Skeletal muscle tissue (tissue), 4 donors: ENCODE measurements around the gene CHPF2. TPM values are rescaled to one million over a fixed set of nuclear protein-coding genes. Genes with fewer than 3 reads are reported as not detected.

Experiments used
- H3K27ac ChIP-seq: one replicate; pipeline ENCODE4 v1.7.0; 2013; ENCODE audit warnings: mild to moderate bottlenecking, low read depth, low read length, inconsistent platforms
- H3K27me3 ChIP-seq, 3 donors: one replicate each; pipeline ENCODE4 v1.7.0; 2013; ENCODE audit warnings: low read length in 3 of 3; ENCODE audit not compliant: control insufficient read depth in 3 of 3, insufficient read depth in 3 of 3
- H3K36me3 ChIP-seq, 3 donors: one replicate each; pipeline ENCODE4 v1.7.0; 2013; ENCODE audit warnings: low read length in 3 of 3; ENCODE audit not compliant: control insufficient read depth in 3 of 3, insufficient read depth in 3 of 3
- H3K4me1 ChIP-seq, 3 donors: one replicate each; pipeline ENCODE4 v1.7.0; 2013; ENCODE audit warnings: low read length in 3 of 3, mild to moderate bottlenecking in 3 of 3; ENCODE audit not compliant: control insufficient read depth in 3 of 3, insufficient read depth in 3 of 3
- H3K4me3 ChIP-seq, 3 donors: one replicate each; pipeline ENCODE4 v1.7.0; 2013; ENCODE audit warnings: low read length in 3 of 3
- H3K9ac ChIP-seq, 3 donors: one replicate each; pipeline ENCODE4 v1.7.0; 2013; ENCODE audit warnings: low read length in 3 of 3, mild to moderate bottlenecking in 3 of 3, moderate library complexity in 2 of 3, low read depth in 1 of 3
- H3K9me3 ChIP-seq, 3 donors: one replicate each; pipeline ENCODE4 v1.7.0; 2013; ENCODE audit warnings: low read length in 3 of 3; ENCODE audit not compliant: control insufficient read depth in 3 of 3
- total RNA-seq: library from RNA; depleted of rRNA; stranded (reverse); fragments of >200 nt; gene quantifications from one replicate; pipeline ENCODE4 v1.2.3, GENCODE V29; 2014
- donor health status: Osteomylitis.

Gene CHPF2
- total RNA-seq, 1 donor from 2014 or later = 16.2 TPM

DNA sequence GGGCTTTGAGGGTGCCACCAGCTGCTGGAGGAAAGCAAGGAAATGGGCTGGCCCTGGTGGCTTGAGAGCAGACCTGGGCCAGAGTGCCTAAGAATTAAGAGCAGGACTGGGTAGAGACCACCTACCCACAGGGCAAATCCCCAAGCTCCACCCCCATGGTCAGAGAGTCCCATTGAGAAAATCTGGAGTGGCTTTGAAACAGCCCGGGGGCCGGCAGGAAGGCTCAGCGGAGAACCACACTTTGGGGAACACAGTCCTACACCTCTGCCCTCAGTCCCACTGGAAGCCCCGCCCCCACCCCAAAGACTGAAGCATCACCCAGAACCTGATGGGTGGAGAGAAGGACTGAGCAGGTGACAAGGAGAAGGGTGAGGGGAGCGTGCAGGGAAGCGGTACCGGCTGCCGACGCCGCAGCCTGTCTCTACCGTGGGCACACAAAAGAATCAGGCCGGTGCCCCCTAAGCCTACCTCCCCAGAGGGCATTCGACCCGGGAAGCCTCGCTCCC lies 12.6 kb downstream of the CHPF2 start:
- Histone ChIP-seq H3K27ac (peak overlapping the region; percentile 97), H3K27me3 (peaks cover 0 to 7% (median 0%) of the 10 kb centered on the region in 3 donors), H3K9ac (peak overlapping the region in 2 of 3 donors; percentile 43 to 97), H3K4me1 (peaks cover 52 to 59% (median 52%) of the 10 kb centered on the region in 3 donors), H3K4me3 (peak overlapping the region; percentile 23 to 67 (median 28)), H3K9me3 (no peaks in the 10 kb centered on the region), H3K36me3 (peaks cover 23 to 24% (median 24%) of the 10 kb centered on the region in 3 donors)

DNA sequence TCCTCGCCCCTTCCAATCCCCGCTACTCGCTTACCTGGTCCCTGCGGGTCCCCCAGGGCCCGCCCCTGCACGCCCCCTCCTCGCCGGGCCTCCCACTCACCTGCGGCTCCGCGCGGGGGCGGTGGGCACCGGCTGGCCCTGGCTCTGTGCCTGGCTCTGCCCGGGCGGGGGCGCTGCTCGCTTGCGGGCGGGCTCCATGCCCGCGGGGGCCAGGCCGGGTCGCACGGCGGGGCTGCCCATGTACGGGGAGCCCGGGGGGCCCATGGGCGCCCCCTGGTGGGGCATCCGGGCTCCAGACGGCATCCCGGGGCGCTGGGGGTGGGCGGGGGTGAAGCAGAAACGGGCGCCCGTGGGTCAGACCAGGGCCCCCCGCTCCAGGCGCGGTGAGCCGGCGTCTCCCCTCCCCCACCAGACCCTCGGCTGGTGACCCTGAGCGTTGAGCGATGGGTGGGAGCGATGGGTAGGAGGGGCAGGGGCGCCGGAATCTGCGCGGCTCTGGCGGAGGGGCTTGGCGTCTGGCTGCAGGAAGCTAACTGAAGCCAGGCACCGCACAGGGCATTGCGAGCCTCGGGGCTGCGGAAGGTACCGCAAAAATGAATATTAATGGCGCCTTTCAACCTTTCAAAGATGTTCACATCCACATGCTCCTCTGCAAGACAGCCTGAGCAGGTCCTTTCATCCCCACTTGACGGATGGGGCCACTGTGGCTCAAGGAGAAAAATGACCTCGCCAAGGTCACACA lies 13.2 kb downstream of the CHPF2 start:
- peaks cover 0 to 7% (median 0%) of the 10 kb centered on the region in 3 donors for H3K27me3 ChIP-seq
- peak overlapping the region; percentile 28 to 67 (median 38) for H3K4me3 ChIP-seq

GRCh38 chr7:151246102-151246850 lies 14.0 kb downstream of the CHPF2 start:
- peak overlapping the region; percentile 65 to 97 (median 65) for H3K9ac ChIP-seq
- peak overlapping the region; percentile 97 for H3K27ac ChIP-seq
- H3K27me3 ChIP-seq = peaks cover 0 to 7% (median 0%) of the 10 kb centered on the region in 3 donors
- H3K9me3 ChIP-seq = no peaks in the 10 kb centered on the region
- H3K4me3 ChIP-seq = peak overlapping the region; percentile 85 to 91 (median 85)
- peaks cover 11 to 15% (median 13%) of the 10 kb centered on the region in 3 donors for H3K36me3 ChIP-seq
- peaks cover 65 to 69% (median 65%) of the 10 kb centered on the region in 3 donors for H3K4me1 ChIP-seq

More for the DNA sequence above, 13.2 kb downstream of the CHPF2 start:
- peak overlapping the region; percentile 97 for H3K27ac ChIP-seq
- peak overlapping the region in 2 of 3 donors; percentile 65 to 97 for H3K9ac ChIP-seq
- H3K9me3 ChIP-seq = no peaks in the 10 kb centered on the region
- peaks cover 18 to 22% (median 19%) of the 10 kb centered on the region in 3 donors for H3K36me3 ChIP-seq
- H3K4me1 ChIP-seq = peaks cover 58 to 66% (median 59%) of the 10 kb centered on the region in 3 donors

DNA sequence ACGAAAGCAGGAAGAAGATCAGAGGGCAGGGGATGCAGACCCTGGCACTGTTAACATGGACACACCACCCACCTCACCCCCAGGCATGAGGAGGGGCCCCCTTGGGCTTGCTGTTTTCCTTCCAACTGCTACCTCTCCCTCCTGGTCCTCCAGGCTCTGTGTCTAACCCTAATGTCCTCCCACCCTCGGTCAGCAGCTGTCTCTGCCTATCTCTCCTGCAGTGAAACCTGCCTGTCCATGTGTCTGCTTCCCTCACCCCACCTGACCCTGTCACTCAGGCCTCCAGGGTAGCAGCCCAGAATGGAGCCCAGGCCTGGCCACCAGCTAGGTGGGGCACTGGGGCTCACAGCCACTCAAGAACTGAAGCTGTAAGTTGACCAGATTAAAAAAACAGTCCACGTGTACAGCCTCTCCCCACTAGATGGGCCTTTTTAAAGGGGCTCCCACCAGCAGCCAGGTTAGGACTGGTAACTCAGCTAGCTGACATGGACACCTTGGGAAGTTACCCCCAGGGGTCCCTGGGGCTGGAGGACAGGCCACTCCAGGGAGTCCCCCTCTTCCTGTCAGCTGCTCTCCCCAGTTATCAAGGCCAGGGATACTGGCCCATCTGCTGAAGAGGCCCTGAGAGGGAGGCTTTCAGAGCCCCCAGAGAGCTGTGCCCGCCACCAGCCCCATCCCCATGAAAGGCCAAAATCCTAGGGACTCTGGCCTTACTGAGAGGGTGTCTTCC lies 14.7 kb downstream of the CHPF2 start:
- peaks cover 4 to 8% (median 5%) of the 10 kb centered on the region in 3 donors for H3K36me3 ChIP-seq
- H3K4me1 ChIP-seq = peaks cover 63 to 67% (median 64%) of the 10 kb centered on the region in 3 donors
- no peaks in the 10 kb centered on the region for H3K9me3 ChIP-seq
- H3K9ac ChIP-seq = peak overlapping the region; percentile 88 to 97 (median 95)
- peak overlapping the region; percentile 97 for H3K27ac ChIP-seq
- H3K27me3 ChIP-seq = peaks cover 0 to 7% (median 0%) of the 10 kb centered on the region in 3 donors
- peak overlapping the region; percentile 85 to 91 (median 85) for H3K4me3 ChIP-seq

DNA sequence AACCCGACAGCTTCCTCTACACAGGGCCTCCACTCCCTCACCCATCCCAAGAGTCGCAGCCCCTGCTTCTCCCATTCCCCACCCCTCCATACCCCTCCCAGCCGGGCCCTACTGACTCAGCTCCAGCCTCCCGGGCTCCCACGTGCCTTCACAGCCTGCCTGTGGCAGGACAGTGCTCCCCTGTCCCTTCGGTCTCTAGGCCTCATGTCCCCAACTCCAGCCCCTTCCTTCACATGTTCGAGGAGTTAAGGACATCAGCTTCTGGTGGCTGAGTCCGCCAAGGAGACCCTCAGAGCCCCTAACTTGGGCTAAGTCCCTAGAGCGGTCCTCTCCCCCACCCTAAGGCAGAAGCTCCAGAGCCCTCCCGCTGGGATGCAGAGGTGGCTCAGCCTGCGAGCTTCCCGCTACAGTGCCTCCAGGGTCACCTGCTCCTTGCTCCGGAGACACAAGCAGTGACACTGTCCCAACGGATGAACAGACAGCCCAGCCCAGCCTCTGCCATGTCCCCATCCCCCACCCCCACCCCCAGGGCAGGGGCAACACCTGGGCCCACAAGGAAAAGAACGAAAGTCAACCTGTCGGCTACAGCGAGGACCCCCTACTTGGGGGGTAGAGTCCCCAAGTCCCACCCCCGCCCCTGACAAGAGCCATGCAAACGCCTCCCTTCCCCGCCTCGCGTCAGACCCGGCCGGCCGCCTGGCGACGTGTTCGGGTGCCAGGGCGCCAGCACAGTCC lies 15.5 kb downstream of the CHPF2 start:
- H3K9me3 ChIP-seq = no peaks in the 10 kb centered on the region

GRCh38 chr7:151248346-151249033 lies 16.2 kb downstream of the CHPF2 start, which contains the start of gene SMARCD3:
Gene SMARCD3 (minus strand): TSS chr7:151248694. CDS start chr7:151248562, 132 bp downstream.
- peaks cover 0 to 7% (median 0%) of the 10 kb centered on the region in 3 donors for H3K27me3 ChIP-seq
- H3K9me3 ChIP-seq = no peaks in the 10 kb centered on the region
- no peaks in the 10 kb centered on the region for H3K36me3 ChIP-seq
- peak within 1 kb of the TSS; percentile 88 to 97 (median 95) for H3K9ac ChIP-seq
- peaks cover 74 to 76% (median 75%) of the 10 kb centered on the region in 3 donors for H3K4me1 ChIP-seq
- H3K27ac ChIP-seq = peak within 1 kb of the TSS; percentile 97
- peak within 1 kb of the TSS; percentile 85 to 91 (median 85) for H3K4me3 ChIP-seq

More for the DNA sequence above, 15.5 kb downstream of the CHPF2 start:
- peaks cover 0 to 2% (median 1%) of the 10 kb centered on the region in 3 donors for H3K36me3 ChIP-seq
- H3K4me1 ChIP-seq = peaks cover 69 to 73% (median 70%) of the 10 kb centered on the region in 3 donors
- peak overlapping the region; percentile 88 to 97 (median 95) for H3K9ac ChIP-seq
- peak overlapping the region; percentile 85 to 91 (median 85) for H3K4me3 ChIP-seq
- peak overlapping the region; percentile 97 for H3K27ac ChIP-seq
- peaks cover 0 to 7% (median 0%) of the 10 kb centered on the region in 3 donors for H3K27me3 ChIP-seq

GRCh38 chr7:151249034-151249731 lies 16.9 kb downstream of the CHPF2 start:
- H3K4me1 ChIP-seq = peaks cover 68 to 71% (median 68%) of the 10 kb centered on the region in 3 donors
- H3K9ac ChIP-seq = peak overlapping the region; percentile 80 to 97 (median 85)
- H3K36me3 ChIP-seq = no peaks in the 10 kb centered on the region
- no peaks in the 10 kb centered on the region for H3K9me3 ChIP-seq
- peak overlapping the region; percentile 74 to 85 (median 84) for H3K4me3 ChIP-seq
- peaks cover 0 to 7% (median 0%) of the 10 kb centered on the region in 3 donors for H3K27me3 ChIP-seq
- peak overlapping the region; percentile 97 for H3K27ac ChIP-seq

GRCh38 chr7:151249732-151250072 lies 17.4 kb downstream of the CHPF2 start:
- Histone ChIP-seq H3K4me3 (peak overlapping the region; percentile 74 to 85 (median 84)), H3K9me3 (no peaks in the 10 kb centered on the region), H3K36me3 (no peaks in the 10 kb centered on the region), H3K27ac (peak overlapping the region; percentile 97), H3K9ac (peak overlapping the region; percentile 80 to 97 (median 85)), H3K27me3 (peaks cover 0 to 7% (median 0%) of the 10 kb centered on the region in 3 donors), H3K4me1 (peaks cover 62 to 72% (median 67%) of the 10 kb centered on the region in 3 donors)
